RWPE2 (cell line): ENCODE measurements around the gene ETV6.
"Not testable (repeated sequence)": the region's sequence is repeated elsewhere in the genome, so short reads cannot be mapped to it uniquely, and the experiment has no call there.

Source experiments
- ATAC-seq: fragments of 200-7000 bp; cut with Tn5 transposase; 3 replicates; pipeline ENCODE4 v1.9.1; 2021; ENCODE audit warnings: low read depth
- DNase-seq: peaks from one replicate; pipeline ENCODE4 v3.0.0-alpha.2; 2020; ENCODE audit warnings: low spot score
- H3K27ac ChIP-seq: fragments of 450-650 bp; 2 replicates; pipeline ENCODE4 v1.5.1; 2017; ENCODE audit warnings: mild to moderate bottlenecking; ENCODE audit not compliant: poor library complexity, severe bottlenecking
- H3K27me3 ChIP-seq: fragments of 250-450 bp; sonication (Bioruptor Pico); 2 replicates; pipeline ENCODE4 v1.5.1; 2021; ENCODE audit warnings: mild to moderate bottlenecking, moderate library complexity; ENCODE audit not compliant: insufficient read depth, poor library complexity, severe bottlenecking
- H3K36me3 ChIP-seq: fragments of 250-450 bp; sonication (Bioruptor Pico); 2 replicates; pipeline ENCODE4 v1.5.1; 2020; ENCODE audit warnings: low read depth, mild to moderate bottlenecking, moderate library complexity
- H3K4me1 ChIP-seq: fragments of 250-450 bp; sonication (Bioruptor Pico); 2 replicates; pipeline ENCODE4 v1.5.1; 2021; ENCODE audit warnings: mild to moderate bottlenecking, moderate library complexity; ENCODE audit not compliant: insufficient read depth, poor library complexity, severe bottlenecking
- H3K4me3 ChIP-seq: fragments of 250-450 bp; sonication (Bioruptor Pico); 2 replicates; pipeline ENCODE4 v1.5.1; 2021; ENCODE audit warnings: mild to moderate bottlenecking, moderate library complexity; ENCODE audit not compliant: severe bottlenecking
- H3K9me3 ChIP-seq: fragments of 250-450 bp; sonication (Bioruptor Pico); 2 replicates; pipeline ENCODE4 v1.5.1; 2021; ENCODE audit warnings: mild to moderate bottlenecking, moderate library complexity; ENCODE audit not compliant: severe bottlenecking
- TF ChIP-seq, protein P1 (sequence below): fragments of 450-650 bp; IDR thresholded peaks from one replicate; pipeline ENCODE4 v1.5.1; 2017; ENCODE audit warnings: mild to moderate bottlenecking, moderate library complexity; ENCODE audit not compliant: poor library complexity, severe bottlenecking

The ETV6 gene

DNA sequence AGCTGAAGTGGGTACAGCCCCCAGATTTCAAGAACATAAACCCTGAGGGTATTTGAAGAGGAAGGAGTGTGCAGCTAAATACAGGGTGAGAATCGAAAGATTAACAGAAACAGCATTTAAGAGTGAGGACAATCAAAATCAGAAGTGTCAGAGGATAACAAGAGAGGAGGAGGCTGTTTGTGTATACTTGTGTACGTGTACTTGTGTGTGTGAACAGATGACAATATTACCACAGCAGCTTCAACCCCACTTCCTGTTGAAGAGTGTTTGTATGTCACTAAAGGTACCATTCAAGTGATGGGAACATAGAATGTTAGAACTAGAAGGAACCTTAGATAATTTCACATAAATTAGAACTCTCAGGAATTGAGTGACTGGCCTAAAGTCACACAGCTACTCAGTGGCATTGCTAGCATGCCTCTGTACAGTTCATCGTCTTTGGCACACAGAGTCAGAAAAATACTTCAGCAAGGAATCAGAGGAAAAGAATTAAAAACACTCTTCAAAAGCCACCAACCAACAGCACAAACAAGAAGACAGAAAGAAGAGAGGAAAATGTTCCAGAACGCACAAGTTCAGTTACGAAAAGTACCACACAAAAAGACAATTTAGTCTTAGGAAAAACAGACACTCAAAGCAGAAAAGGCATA lies 256.9 kb downstream of the ETV6 start:
- Histone ChIP-seq H3K36me3 (no peaks in the 10 kb centered on the region), H3K27ac (no peak overlapping the region), H3K4me3 (no peak overlapping the region), H3K4me1 (no peaks in the 10 kb centered on the region), H3K27me3 (no peaks in the 10 kb centered on the region), H3K9me3 (no peaks in the 10 kb centered on the region)
- ATAC-seq (no peak), DNase-seq (no peak)
- TF ChIP-seq, protein P1, sequence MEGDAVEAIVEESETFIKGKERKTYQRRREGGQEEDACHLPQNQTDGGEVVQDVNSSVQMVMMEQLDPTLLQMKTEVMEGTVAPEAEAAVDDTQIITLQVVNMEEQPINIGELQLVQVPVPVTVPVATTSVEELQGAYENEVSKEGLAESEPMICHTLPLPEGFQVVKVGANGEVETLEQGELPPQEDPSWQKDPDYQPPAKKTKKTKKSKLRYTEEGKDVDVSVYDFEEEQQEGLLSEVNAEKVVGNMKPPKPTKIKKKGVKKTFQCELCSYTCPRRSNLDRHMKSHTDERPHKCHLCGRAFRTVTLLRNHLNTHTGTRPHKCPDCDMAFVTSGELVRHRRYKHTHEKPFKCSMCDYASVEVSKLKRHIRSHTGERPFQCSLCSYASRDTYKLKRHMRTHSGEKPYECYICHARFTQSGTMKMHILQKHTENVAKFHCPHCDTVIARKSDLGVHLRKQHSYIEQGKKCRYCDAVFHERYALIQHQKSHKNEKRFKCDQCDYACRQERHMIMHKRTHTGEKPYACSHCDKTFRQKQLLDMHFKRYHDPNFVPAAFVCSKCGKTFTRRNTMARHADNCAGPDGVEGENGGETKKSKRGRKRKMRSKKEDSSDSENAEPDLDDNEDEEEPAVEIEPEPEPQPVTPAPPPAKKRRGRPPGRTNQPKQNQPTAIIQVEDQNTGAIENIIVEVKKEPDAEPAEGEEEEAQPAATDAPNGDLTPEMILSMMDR = no peak

DNA sequence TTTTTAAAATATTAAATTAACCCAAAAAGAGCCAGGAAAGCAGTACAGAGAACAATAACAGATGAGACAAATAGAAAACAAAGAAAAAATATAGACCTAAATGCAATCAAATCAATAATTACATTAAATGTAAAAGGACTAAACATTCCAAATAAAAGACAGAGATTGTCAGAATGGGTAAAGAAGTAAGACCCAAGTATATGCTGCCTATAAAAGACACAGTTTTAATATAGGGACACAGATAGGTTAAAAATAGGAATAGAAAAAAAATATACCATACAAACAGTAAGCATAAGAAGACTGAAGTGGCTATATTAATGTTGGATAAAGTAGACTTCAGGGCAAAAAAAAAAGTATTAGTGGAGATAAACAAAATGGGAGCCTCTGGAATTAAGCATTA lies 258.2 kb downstream of the ETV6 start:
- Histone ChIP-seq H3K27ac (no peak overlapping the region), H3K36me3 (no peaks in the 10 kb centered on the region), H3K9me3 (no peaks in the 10 kb centered on the region), H3K27me3 (no peaks in the 10 kb centered on the region), H3K4me1 (no peaks in the 10 kb centered on the region), H3K4me3 (no peak overlapping the region)
- DNase-seq = no peak
- TF ChIP-seq, protein P1 = no peak
- ATAC-seq = no peak

DNA sequence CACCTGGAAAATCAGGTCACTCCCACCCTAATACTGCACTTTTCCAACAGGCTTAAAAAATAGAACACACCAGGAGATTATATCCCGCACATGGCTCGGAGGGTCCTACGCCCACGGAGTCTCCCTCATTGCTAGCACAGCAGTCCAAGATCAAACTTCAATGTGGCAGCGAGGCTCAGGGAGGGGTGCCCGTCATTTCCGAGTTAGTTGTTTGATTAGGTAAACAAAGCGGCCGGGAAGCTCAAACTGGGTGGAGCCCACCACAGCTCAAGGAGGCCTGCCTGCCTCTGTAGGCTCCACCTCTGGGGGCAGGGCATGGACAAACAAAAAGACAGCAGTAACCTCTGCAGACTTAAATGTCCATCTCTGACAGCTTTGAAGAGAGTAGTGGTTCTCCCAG lies 259.9 kb downstream of the ETV6 start:
- H3K27me3 ChIP-seq, H3K27ac ChIP-seq, H3K4me1 ChIP-seq, ATAC-seq, H3K9me3 ChIP-seq, H3K4me3 ChIP-seq, H3K36me3 ChIP-seq, DNase-seq: not testable (repeated sequence)

DNA sequence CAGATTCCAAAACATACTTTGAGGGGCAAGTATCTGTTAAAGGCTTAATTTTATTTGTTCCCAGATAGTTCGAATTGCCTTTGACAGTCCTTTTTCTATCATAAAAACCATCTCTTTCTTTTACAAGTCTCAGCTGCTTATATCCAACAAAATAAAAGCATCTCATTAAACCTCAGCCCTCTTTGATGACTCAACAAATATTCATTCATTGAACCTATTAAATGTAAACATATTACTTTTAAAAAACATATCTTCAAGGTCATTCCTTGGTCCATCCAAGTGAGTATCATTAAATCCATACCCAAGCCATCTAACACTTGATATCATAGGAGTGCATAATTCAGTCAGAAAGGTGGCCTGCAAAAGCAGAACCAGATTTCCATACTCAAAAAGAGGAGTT lies 266.6 kb downstream of the ETV6 start:
- no peak overlapping the region for H3K27ac ChIP-seq

DNA sequence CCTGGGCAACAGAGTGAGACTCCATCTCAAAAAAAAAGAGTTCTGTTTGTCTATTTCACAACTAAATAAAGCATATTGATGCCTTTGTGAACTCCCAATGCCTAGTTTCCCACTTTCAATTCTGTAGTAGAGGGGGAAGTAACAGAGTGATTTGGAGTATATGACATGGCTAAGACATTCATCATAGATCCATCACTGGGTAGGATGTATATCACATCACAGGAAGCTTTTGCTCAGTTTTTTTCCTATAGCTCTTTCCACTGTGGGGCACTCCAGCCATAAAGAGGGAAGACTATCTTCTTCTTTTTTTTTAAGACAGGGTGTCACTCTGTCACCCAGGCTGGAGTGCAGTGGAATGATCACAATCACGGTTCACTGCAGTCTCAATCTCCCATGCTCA lies 267.3 kb downstream of the ETV6 start:
- DNase-seq (no peak), ATAC-seq (no peak)
- Histone ChIP-seq H3K9me3 (no peaks in the 10 kb centered on the region), H3K4me1 (no peaks in the 10 kb centered on the region), H3K27ac (no peak overlapping the region), H3K4me3 (no peak overlapping the region), H3K27me3 (no peaks in the 10 kb centered on the region), H3K36me3 (no peaks in the 10 kb centered on the region)
- TF ChIP-seq, protein P1 = no peak

More for the DNA sequence above, 266.6 kb downstream of the ETV6 start:
- Histone ChIP-seq H3K36me3 (no peaks in the 10 kb centered on the region), H3K4me3 (no peak overlapping the region), H3K9me3 (no peaks in the 10 kb centered on the region), H3K27me3 (no peaks in the 10 kb centered on the region), H3K4me1 (no peaks in the 10 kb centered on the region)
- TF ChIP-seq, protein P1 = no peak
- ATAC-seq = no peak
- no peak for DNase-seq
